HG03196 (cell line): Measurements from ENCODE around the gene HOGA1.
"Not testable (repeated sequence)": the region's sequence is repeated elsewhere in the genome, so short reads cannot be mapped to it uniquely, and the experiment has no call there.

ENCODE experiments used
- ATAC-seq: cut with Tn5 transposase; IDR thresholded peaks from one replicate; pipeline ENCODE4 v1.9.1; 2021; ENCODE audit not compliant: unreplicated experiment

HOGA1 gene

GRCh38 chr10:97554336-97554735, 29.9 kb upstream of the HOGA1 start:
- ATAC-seq: not testable (repeated sequence)

GRCh38 chr10:97555541-97555940, 28.6 kb upstream of the HOGA1 start:
- ATAC-seq: not testable (repeated sequence)

GRCh38 chr10:97560731-97561381, 23.3 kb upstream of the HOGA1 start:
- not testable (repeated sequence) for ATAC-seq

- ATAC-seq: not testable (repeated sequence)
Observed at GRCh38 chr10:97561386-97562077, 22.7 kb upstream of the HOGA1 start.

GRCh38 chr10:97562329-97562728, 21.9 kb upstream of the HOGA1 start:
- ATAC-seq: not testable (repeated sequence)

GRCh38 chr10:97563337-97563736, 20.9 kb upstream of the HOGA1 start:
- no peak for ATAC-seq

GRCh38 chr10:97564776-97565175, 19.4 kb upstream of the HOGA1 start:
- no peak for ATAC-seq

GRCh38 chr10:97566336-97566996, 17.7 kb upstream of the HOGA1 start:
- ATAC-seq: no peak

GRCh38 chr10:97567891-97568290, 16.3 kb upstream of the HOGA1 start:
- ATAC-seq: no peak

GRCh38 chr10:97570146-97570788, 13.9 kb upstream of the HOGA1 start:
- ATAC-seq: no peak

GRCh38 chr10:97570789-97571471, 13.3 kb upstream of the HOGA1 start:
- ATAC-seq: no peak

- no peak for ATAC-seq
Observed at GRCh38 chr10:97571622-97572021, 12.6 kb upstream of the HOGA1 start.

- no peak for ATAC-seq
Observed at GRCh38 chr10:97572214-97572989, 11.8 kb upstream of the HOGA1 start, which contains the start of gene ANKRD2. Gene ANKRD2, plus strand, starts transcription at chr10:97572779. Its CDS starts 10 bp downstream, at chr10:97572789.

- no peak for ATAC-seq
Observed at GRCh38 chr10:97573021-97573420, 11.2 kb upstream of the HOGA1 start.

GRCh38 chr10:97573672-97574071, 10.5 kb upstream of the HOGA1 start:
- no peak for ATAC-seq

GRCh38 chr10:97574374-97575126, 9.6 kb upstream of the HOGA1 start:
- no peak for ATAC-seq

- no peak for ATAC-seq
Observed at GRCh38 chr10:97575127-97575668, 9.0 kb upstream of the HOGA1 start.

GRCh38 chr10:97576487-97576886, 7.7 kb upstream of the HOGA1 start:
- ATAC-seq: not testable (repeated sequence)

- ATAC-seq: no peak
Observed at GRCh38 chr10:97577701-97578100, 6.5 kb upstream of the HOGA1 start.
